ENCODE measurements around the gene DNAJC1.

DNA sequence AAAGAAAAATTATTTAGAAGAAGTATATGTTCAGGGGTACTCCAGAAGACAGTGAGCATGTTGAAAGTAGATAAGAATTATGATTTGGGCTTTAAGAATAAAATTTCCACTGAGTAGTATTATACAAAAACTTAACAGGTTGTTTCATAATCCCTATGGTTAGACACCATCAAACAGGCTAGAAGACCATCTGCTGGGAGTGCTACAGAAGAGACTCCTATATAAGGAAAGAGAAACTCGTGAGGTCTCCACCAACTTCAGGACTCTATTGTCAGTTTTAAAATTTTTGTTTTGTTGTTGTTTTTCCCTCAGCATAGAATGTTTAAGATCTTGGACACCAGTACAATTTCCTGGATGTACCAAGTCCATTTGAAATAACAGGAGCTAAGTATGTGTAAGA is 13.1 kb downstream of the DNAJC1 start:
- TF ChIP-seq POLR2A (IDR thresholded peaks at IDR 0.05) = no peak
- TF ChIP-seq, protein P1, sequence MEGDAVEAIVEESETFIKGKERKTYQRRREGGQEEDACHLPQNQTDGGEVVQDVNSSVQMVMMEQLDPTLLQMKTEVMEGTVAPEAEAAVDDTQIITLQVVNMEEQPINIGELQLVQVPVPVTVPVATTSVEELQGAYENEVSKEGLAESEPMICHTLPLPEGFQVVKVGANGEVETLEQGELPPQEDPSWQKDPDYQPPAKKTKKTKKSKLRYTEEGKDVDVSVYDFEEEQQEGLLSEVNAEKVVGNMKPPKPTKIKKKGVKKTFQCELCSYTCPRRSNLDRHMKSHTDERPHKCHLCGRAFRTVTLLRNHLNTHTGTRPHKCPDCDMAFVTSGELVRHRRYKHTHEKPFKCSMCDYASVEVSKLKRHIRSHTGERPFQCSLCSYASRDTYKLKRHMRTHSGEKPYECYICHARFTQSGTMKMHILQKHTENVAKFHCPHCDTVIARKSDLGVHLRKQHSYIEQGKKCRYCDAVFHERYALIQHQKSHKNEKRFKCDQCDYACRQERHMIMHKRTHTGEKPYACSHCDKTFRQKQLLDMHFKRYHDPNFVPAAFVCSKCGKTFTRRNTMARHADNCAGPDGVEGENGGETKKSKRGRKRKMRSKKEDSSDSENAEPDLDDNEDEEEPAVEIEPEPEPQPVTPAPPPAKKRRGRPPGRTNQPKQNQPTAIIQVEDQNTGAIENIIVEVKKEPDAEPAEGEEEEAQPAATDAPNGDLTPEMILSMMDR (IDR thresholded peaks at IDR 0.05) = no peak

Data from lower leg skin (tissue), 3 donors.